Vagina (tissue), 2 donors: ENCODE results near the gene LRRC7.

ENCODE experiments used
- POLR2A ChIP-seq, 2 donors: fragments of 450-650 bp; IDR thresholded peaks; one replicate each; pipeline ENCODE4 v1.6.1; 2017; ENCODE audit warnings: antibody characterized with exemption in 2 of 2, mild to moderate bottlenecking in 2 of 2, moderate library complexity in 2 of 2
- POLR2AphosphoS5 ChIP-seq, 2 donors: sonication (generic); formaldehyde crosslinking; IDR thresholded peaks; one replicate each; pipeline ENCODE4 v1.9.0; 2017; ENCODE audit warnings: antibody characterized with exemption in 2 of 2, mild to moderate bottlenecking in 2 of 2, low read depth in 1 of 2; ENCODE audit not compliant: insufficient read depth in 1 of 2
- TF ChIP-seq, protein P1 (sequence below), 3 experiments: fragments of 450-650 bp in 2 of 3; fragments of 200-600 bp in 1 of 3; sonication (generic) in 1 of 3; IDR thresholded peaks; one replicate each; pipeline ENCODE4 v1.5.1; 2017 to 2019; ENCODE audit warnings: antibody characterized with exemption in 3 of 3, mild to moderate bottlenecking in 2 of 3, moderate library complexity in 2 of 3

GRCh38 chr1:70156529-70157120 is 588.9 kb downstream of the LRRC7 start:
- TF ChIP-seq POLR2A (IDR thresholded peaks at IDR 0.05) (no peak), POLR2AphosphoS5 (IDR thresholded peaks at IDR 0.05; ENCODE audit: insufficient read depth in 1 of 2, low read depth in 1 of 2) (no peak)
- TF ChIP-seq, protein P1, sequence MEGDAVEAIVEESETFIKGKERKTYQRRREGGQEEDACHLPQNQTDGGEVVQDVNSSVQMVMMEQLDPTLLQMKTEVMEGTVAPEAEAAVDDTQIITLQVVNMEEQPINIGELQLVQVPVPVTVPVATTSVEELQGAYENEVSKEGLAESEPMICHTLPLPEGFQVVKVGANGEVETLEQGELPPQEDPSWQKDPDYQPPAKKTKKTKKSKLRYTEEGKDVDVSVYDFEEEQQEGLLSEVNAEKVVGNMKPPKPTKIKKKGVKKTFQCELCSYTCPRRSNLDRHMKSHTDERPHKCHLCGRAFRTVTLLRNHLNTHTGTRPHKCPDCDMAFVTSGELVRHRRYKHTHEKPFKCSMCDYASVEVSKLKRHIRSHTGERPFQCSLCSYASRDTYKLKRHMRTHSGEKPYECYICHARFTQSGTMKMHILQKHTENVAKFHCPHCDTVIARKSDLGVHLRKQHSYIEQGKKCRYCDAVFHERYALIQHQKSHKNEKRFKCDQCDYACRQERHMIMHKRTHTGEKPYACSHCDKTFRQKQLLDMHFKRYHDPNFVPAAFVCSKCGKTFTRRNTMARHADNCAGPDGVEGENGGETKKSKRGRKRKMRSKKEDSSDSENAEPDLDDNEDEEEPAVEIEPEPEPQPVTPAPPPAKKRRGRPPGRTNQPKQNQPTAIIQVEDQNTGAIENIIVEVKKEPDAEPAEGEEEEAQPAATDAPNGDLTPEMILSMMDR (IDR thresholded peaks at IDR 0.05): no peak
